ENCODE measurements around the gene CORO2B.

The CORO2B gene

DNA sequence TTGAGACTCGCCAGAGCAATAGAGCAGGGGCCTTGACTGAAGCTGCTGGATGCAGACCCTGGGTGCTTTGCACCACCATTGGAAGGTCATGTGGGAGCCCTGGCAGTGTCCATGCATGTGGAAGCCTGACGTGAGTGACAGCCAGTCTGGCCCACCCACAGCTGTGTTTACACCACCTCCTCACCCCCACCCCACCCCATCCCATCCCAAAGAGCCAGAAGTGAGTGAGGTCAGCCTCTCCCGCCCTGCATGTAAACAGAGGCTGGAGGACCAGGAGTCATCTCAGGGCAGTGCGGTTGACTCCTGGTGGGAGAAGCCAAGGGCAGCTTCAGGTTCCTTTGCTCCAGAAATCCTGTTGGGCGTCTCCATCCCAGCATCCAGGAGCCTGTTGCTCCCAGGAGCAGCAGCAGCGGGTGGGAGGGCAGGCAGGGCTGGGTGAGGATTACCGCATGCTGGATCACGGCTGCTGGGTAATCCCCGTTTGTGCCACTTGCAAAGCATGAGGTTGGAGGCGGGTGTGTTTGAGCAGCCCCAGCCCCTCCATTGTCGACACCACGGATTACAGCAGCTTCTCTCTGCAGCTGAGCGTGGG is 44.6 kb downstream of the CORO2B start:
- Histone ChIP-seq H3K27ac (ENCODE audit: insufficient read depth in 1 of 2, low read depth in 1 of 2, low read length in 2 of 2, poor library complexity in 1 of 2, severe bottlenecking in 2 of 2) (no peak overlapping the region), H3K36me3 (ENCODE audit: control insufficient read depth in 4 of 4, insufficient read depth in 4 of 4, low read length in 3 of 4) (no peaks in the 10 kb centered on the region), H3K9me3 (ENCODE audit: control extremely low read depth in 1 of 5, control insufficient read depth in 4 of 5, insufficient read depth in 2 of 5, low read depth in 1 of 5, low read length in 4 of 5) (no peaks in the 10 kb centered on the region), H3K27me3 (replicated peaks in 2 of 5; ENCODE audit: control insufficient read depth in 4 of 5, insufficient read depth in 5 of 5, low read length in 4 of 5) (no peaks in the 10 kb centered on the region), H3K4me3 (ENCODE audit: control insufficient read depth in 1 of 7, extremely low read depth in 1 of 7, insufficient read depth in 4 of 7, low read depth in 2 of 7, low read length in 6 of 7) (no peak overlapping the region), H3K4me1 (ENCODE audit: control extremely low read depth in 1 of 4, control insufficient read depth in 4 of 4, insufficient read depth in 4 of 4, low read length in 3 of 4) (no peaks in the 10 kb centered on the region)
- CTCF ChIA-PET = interaction anchor here (0.9 to 1.3 kb wide), 2 partner anchors 10 to 13 kb away, joined by 3 to 4 read pairs; no protein-coding TSS in a partner anchor
- no peak for DNase-seq
- POLR2A ChIA-PET = no interaction called here
- 98% methylated on average over 12 of the region's 13 CpGs for WGBS (ENCODE audit: insufficient coverage)

DNA sequence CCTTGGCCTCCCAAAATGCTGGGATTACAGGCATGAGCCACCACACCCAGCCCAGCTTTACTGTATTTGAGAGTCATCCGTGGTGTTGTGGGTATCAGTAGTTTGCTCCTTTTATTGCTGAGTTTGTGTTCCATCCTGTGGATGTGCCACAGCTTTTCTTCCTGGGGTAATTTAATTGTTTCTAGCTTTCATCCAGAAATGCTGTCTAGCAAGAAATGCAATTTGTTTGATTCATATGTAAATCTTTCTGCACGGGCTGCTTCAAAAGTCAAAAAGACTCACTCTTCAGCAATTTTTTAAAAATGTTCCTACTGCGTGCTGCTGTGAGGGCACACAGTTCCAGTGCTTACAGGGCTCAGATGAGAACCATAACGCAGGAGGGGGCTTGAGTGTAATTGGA is 47.1 kb downstream of the CORO2B start:
- CTCF ChIA-PET = interaction anchor here (1.2 to 1.3 kb wide), 3 partner anchors 29 to 50 kb away, joined by 3 read pairs; no protein-coding TSS in a partner anchor
- POLR2A ChIA-PET = no interaction called here
- no peaks in the 10 kb centered on the region for H3K36me3 ChIP-seq (ENCODE audit: control insufficient read depth in 4 of 4, insufficient read depth in 4 of 4, low read length in 3 of 4)
- no peaks in the 10 kb centered on the region for H3K27me3 ChIP-seq (replicated peaks in 2 of 5; ENCODE audit: control insufficient read depth in 4 of 5, insufficient read depth in 5 of 5, low read length in 4 of 5)
- H3K4me1 ChIP-seq (ENCODE audit: control extremely low read depth in 1 of 4, control insufficient read depth in 4 of 4, insufficient read depth in 4 of 4, low read length in 3 of 4) = peaks cover 0 to 9% (median 3%) of the 10 kb centered on the region in 4 experiments
- no peak overlapping the region for H3K27ac ChIP-seq (ENCODE audit: insufficient read depth in 1 of 2, low read depth in 1 of 2, low read length in 2 of 2, poor library complexity in 1 of 2, severe bottlenecking in 2 of 2)
- no peak for DNase-seq
- WGBS (ENCODE audit: insufficient coverage) = 97% methylated on average over 4 of the region's 4 CpGs
- H3K9me3 ChIP-seq (ENCODE audit: control extremely low read depth in 1 of 5, control insufficient read depth in 4 of 5, insufficient read depth in 2 of 5, low read depth in 1 of 5, low read length in 4 of 5) = no peaks in the 10 kb centered on the region
- H3K4me3 ChIP-seq (ENCODE audit: control insufficient read depth in 1 of 7, extremely low read depth in 1 of 7, insufficient read depth in 4 of 7, low read depth in 2 of 7, low read length in 6 of 7) = no peak overlapping the region

DNA sequence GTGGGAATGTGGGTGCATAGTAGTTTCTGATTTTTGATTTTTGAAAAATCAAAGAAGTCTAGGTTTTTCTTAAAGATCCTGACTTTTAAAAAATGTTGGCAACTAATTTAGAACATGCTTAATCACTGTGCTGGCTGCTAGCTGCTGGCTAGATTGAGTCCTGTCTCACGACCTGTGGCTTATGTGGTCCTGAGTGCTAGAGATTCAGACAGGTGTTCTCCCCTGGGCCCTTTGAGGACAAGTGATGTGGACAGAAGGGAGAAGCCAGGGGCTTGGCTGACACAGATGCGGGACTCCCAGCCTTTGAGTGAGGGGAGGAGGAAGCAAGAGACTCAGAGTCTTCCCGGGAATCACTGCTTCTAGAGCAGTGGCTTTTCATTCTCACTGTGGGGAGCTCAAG is 47.5 kb downstream of the CORO2B start:
- Histone ChIP-seq H3K4me1 (ENCODE audit: control extremely low read depth in 1 of 4, control insufficient read depth in 4 of 4, insufficient read depth in 4 of 4, low read length in 3 of 4) (peaks cover 0 to 9% (median 3%) of the 10 kb centered on the region in 4 experiments), H3K4me3 (ENCODE audit: control insufficient read depth in 1 of 7, extremely low read depth in 1 of 7, insufficient read depth in 4 of 7, low read depth in 2 of 7, low read length in 6 of 7) (no peak overlapping the region), H3K27me3 (replicated peaks in 2 of 5; ENCODE audit: control insufficient read depth in 4 of 5, insufficient read depth in 5 of 5, low read length in 4 of 5) (no peaks in the 10 kb centered on the region), H3K27ac (ENCODE audit: insufficient read depth in 1 of 2, low read depth in 1 of 2, low read length in 2 of 2, poor library complexity in 1 of 2, severe bottlenecking in 2 of 2) (no peak overlapping the region), H3K9me3 (ENCODE audit: control extremely low read depth in 1 of 5, control insufficient read depth in 4 of 5, insufficient read depth in 2 of 5, low read depth in 1 of 5, low read length in 4 of 5) (no peaks in the 10 kb centered on the region), H3K36me3 (ENCODE audit: control insufficient read depth in 4 of 4, insufficient read depth in 4 of 4, low read length in 3 of 4) (no peaks in the 10 kb centered on the region)
- no peak for DNase-seq
- CTCF ChIA-PET = interaction anchor here (1.2 kb wide), 1 partner anchor 49 kb away, joined by 3 read pairs; no protein-coding TSS in a partner anchor
- POLR2A ChIA-PET = no interaction called here
- 79% methylated on average over 3 of the region's 3 CpGs for WGBS (ENCODE audit: insufficient coverage)

GRCh38 chr15:68626739-68627138 is 47.9 kb downstream of the CORO2B start:
- H3K27me3 ChIP-seq (replicated peaks in 2 of 5; ENCODE audit: control insufficient read depth in 4 of 5, insufficient read depth in 5 of 5, low read length in 4 of 5) = no peaks in the 10 kb centered on the region
- POLR2A ChIA-PET = no interaction called here
- CTCF ChIA-PET = interaction anchor here (1.2 kb wide), 1 partner anchor 49 kb away, joined by 3 read pairs; no protein-coding TSS in a partner anchor
- WGBS (ENCODE audit: insufficient coverage) = 100% methylated on average over 1 of the region's 3 CpGs
- DNase-seq = no peak
- H3K36me3 ChIP-seq (ENCODE audit: control insufficient read depth in 4 of 4, insufficient read depth in 4 of 4, low read length in 3 of 4) = no peaks in the 10 kb centered on the region
- no peak overlapping the region for H3K4me3 ChIP-seq (ENCODE audit: control insufficient read depth in 1 of 7, extremely low read depth in 1 of 7, insufficient read depth in 4 of 7, low read depth in 2 of 7, low read length in 6 of 7)
- H3K9me3 ChIP-seq (ENCODE audit: control extremely low read depth in 1 of 5, control insufficient read depth in 4 of 5, insufficient read depth in 2 of 5, low read depth in 1 of 5, low read length in 4 of 5) = no peaks in the 10 kb centered on the region
- no peak overlapping the region for H3K27ac ChIP-seq (ENCODE audit: insufficient read depth in 1 of 2, low read depth in 1 of 2, low read length in 2 of 2, poor library complexity in 1 of 2, severe bottlenecking in 2 of 2)
- H3K4me1 ChIP-seq (ENCODE audit: control extremely low read depth in 1 of 4, control insufficient read depth in 4 of 4, insufficient read depth in 4 of 4, low read length in 3 of 4) = peaks cover 0 to 9% (median 3%) of the 10 kb centered on the region in 4 experiments

GRCh38 chr15:68627476-68627875 is 48.7 kb downstream of the CORO2B start:
- no peaks in the 10 kb centered on the region for H3K27me3 ChIP-seq (replicated peaks in 2 of 5; ENCODE audit: control insufficient read depth in 4 of 5, insufficient read depth in 5 of 5, low read length in 4 of 5)
- WGBS (ENCODE audit: insufficient coverage) = 91% methylated on average over 5 of the region's 7 CpGs
- H3K36me3 ChIP-seq (ENCODE audit: control insufficient read depth in 4 of 4, insufficient read depth in 4 of 4, low read length in 3 of 4) = no peaks in the 10 kb centered on the region
- ChIA-PET POLR2A (no interaction called here), CTCF (no interaction called here)
- no peak overlapping the region for H3K27ac ChIP-seq (ENCODE audit: insufficient read depth in 1 of 2, low read depth in 1 of 2, low read length in 2 of 2, poor library complexity in 1 of 2, severe bottlenecking in 2 of 2)
- H3K4me3 ChIP-seq (ENCODE audit: control insufficient read depth in 1 of 7, extremely low read depth in 1 of 7, insufficient read depth in 4 of 7, low read depth in 2 of 7, low read length in 6 of 7) = no peak overlapping the region
- peaks cover 0 to 9% (median 3%) of the 10 kb centered on the region in 4 experiments for H3K4me1 ChIP-seq (ENCODE audit: control extremely low read depth in 1 of 4, control insufficient read depth in 4 of 4, insufficient read depth in 4 of 4, low read length in 3 of 4)
- H3K9me3 ChIP-seq (ENCODE audit: control extremely low read depth in 1 of 5, control insufficient read depth in 4 of 5, insufficient read depth in 2 of 5, low read depth in 1 of 5, low read length in 4 of 5) = no peaks in the 10 kb centered on the region
- DNase-seq = no peak

- peaks cover 0 to 12% (median 5%) of the 10 kb centered on the region in 4 experiments for H3K4me1 ChIP-seq (ENCODE audit: control extremely low read depth in 1 of 4, control insufficient read depth in 4 of 4, insufficient read depth in 4 of 4, low read length in 3 of 4)
- H3K9me3 ChIP-seq (ENCODE audit: control extremely low read depth in 1 of 5, control insufficient read depth in 4 of 5, insufficient read depth in 2 of 5, low read depth in 1 of 5, low read length in 4 of 5) = no peaks in the 10 kb centered on the region
- H3K27me3 ChIP-seq (replicated peaks in 2 of 5; ENCODE audit: control insufficient read depth in 4 of 5, insufficient read depth in 5 of 5, low read length in 4 of 5) = no peaks in the 10 kb centered on the region
- WGBS (ENCODE audit: insufficient coverage) = 89% methylated on average over 1 of the region's 2 CpGs
- CTCF ChIA-PET = no interaction called here
- DNase-seq = no peak
- no peak overlapping the region for H3K27ac ChIP-seq (ENCODE audit: insufficient read depth in 1 of 2, low read depth in 1 of 2, low read length in 2 of 2, poor library complexity in 1 of 2, severe bottlenecking in 2 of 2)
- no peaks in the 10 kb centered on the region for H3K36me3 ChIP-seq (ENCODE audit: control insufficient read depth in 4 of 4, insufficient read depth in 4 of 4, low read length in 3 of 4)
- no peak overlapping the region for H3K4me3 ChIP-seq (ENCODE audit: control insufficient read depth in 1 of 7, extremely low read depth in 1 of 7, insufficient read depth in 4 of 7, low read depth in 2 of 7, low read length in 6 of 7)
- POLR2A ChIA-PET = no interaction called here
Observed at GRCh38 chr15:68627995-68628394, 49.2 kb downstream of the CORO2B start.

DNA sequence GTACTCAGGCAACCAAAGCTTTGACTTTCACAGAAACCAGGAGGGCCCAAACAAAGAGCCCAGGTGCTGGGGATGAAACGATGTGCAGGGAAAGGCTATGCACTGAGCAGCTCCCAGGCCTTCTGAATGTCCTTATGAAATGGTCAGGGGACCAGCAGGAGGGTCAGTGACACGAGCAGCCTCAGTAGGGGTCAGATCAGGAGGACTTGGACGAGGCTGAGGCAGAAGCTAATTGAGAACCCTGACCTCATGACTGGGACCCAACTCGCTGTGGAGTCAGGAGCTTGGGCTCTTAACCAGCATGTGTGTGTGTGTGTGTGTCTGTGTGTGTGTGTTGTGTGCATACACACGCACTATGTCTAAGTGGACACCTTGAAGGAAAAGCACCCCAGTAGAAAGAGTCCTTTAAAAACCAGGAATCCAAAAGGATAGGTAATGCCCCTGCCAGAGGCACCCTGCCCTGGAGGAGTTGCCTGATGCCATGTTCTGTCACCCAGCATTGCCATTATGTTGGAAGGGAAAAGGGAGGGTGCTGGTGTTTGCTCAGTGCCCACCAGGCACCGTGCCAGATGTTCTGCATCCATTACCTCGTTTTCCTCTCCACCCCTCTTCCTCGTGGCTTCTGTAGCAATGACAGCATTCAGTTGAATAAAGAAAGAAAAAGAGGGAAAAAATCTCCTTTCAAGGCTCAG is 50.9 kb downstream of the CORO2B start:
- CTCF ChIA-PET = interaction anchor here (1.2 kb wide), 1 partner anchor 16 kb away, joined by 3 read pairs; no protein-coding TSS in a partner anchor
- H3K27ac ChIP-seq (ENCODE audit: insufficient read depth in 1 of 2, low read depth in 1 of 2, low read length in 2 of 2, poor library complexity in 1 of 2, severe bottlenecking in 2 of 2) = no peak overlapping the region
- H3K4me3 ChIP-seq (ENCODE audit: control insufficient read depth in 1 of 7, extremely low read depth in 1 of 7, insufficient read depth in 4 of 7, low read depth in 2 of 7, low read length in 6 of 7) = no peak overlapping the region
- POLR2A ChIA-PET = no interaction called here
- H3K9me3 ChIP-seq (ENCODE audit: control extremely low read depth in 1 of 5, control insufficient read depth in 4 of 5, insufficient read depth in 2 of 5, low read depth in 1 of 5, low read length in 4 of 5) = no peaks in the 10 kb centered on the region
- H3K4me1 ChIP-seq (ENCODE audit: control extremely low read depth in 1 of 4, control insufficient read depth in 4 of 4, insufficient read depth in 4 of 4, low read length in 3 of 4) = peaks cover 0 to 20% (median 11%) of the 10 kb centered on the region in 4 experiments
- no peak for DNase-seq
- H3K36me3 ChIP-seq (ENCODE audit: control insufficient read depth in 4 of 4, insufficient read depth in 4 of 4, low read length in 3 of 4) = no peaks in the 10 kb centered on the region
- WGBS (ENCODE audit: insufficient coverage) = 71% methylated on average over 7 of the region's 8 CpGs
- no peaks in the 10 kb centered on the region for H3K27me3 ChIP-seq (replicated peaks in 2 of 5; ENCODE audit: control insufficient read depth in 4 of 5, insufficient read depth in 5 of 5, low read length in 4 of 5)

All from common myeloid progenitor, CD34-positive (primary cell).